Transverse colon (tissue), 4 donors: ENCODE data around the gene GJC1.

Experiments
- EP300 ChIP-seq: sonication (generic); formaldehyde crosslinking; IDR thresholded peaks from one replicate; pipeline ENCODE4 v1.6.1; 2017; ENCODE audit warnings: antibody characterized with exemption, low read depth
- POLR2AphosphoS5 ChIP-seq, 3 donors: sonication (generic); formaldehyde crosslinking; IDR thresholded peaks; one replicate each; pipeline ENCODE4 v1.6.1; 2016; ENCODE audit warnings: antibody characterized with exemption in 3 of 3
- TF ChIP-seq, protein P1 (sequence below), 5 experiments: fragments of 200-600 bp in 3 of 5; fragments of 450-650 bp in 2 of 5; sonication (generic) in 3 of 5; IDR thresholded peaks; 1 replicate in 2 of 5; 2 replicates in 3 of 5; pipeline ENCODE4 v1.5.1; 2016 to 2017; ENCODE audit warnings: antibody characterized with exemption in 5 of 5, inconsistent platforms in 3 of 5, mild to moderate bottlenecking in 2 of 5, moderate library complexity in 1 of 5

DNA sequence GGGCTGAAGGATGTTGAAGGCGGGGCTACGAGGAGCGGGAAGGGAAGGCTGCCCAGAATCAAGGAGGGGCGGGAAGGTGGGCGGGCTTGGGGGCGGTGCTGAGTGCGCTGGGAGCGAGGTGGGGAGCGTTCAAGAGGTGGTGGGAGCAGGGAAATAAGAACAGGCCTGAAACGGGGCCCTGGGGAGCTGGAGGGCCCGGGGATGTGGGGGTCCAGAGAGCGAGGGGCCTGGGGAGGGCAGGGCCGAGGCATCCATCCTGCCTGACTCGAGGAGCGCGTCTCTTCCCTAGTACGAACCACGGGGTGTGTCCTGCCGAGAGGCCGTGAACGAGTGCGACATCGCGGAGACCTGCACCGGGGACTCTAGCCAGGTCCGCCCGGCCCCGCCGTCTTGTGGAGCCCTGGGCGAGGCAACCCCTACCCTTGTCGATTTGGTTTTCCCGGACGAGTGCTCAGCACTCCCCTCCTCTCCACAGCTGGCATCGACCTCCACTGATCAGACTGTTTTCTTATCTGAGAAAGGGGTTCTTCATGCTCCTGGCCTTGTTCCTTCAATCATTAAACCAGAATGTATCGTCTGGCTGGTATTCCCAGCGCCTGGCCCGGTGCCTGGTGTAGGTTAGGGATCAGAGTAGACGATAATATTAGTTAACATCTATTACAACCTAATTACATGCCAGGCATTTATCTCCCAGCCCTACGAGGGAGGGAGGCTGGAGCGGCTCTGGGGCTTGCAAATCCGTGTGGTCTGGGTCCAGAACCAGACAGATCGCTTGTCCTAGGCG lies 54.1 kb downstream of the GJC1 start:
- TF ChIP-seq, protein P1, sequence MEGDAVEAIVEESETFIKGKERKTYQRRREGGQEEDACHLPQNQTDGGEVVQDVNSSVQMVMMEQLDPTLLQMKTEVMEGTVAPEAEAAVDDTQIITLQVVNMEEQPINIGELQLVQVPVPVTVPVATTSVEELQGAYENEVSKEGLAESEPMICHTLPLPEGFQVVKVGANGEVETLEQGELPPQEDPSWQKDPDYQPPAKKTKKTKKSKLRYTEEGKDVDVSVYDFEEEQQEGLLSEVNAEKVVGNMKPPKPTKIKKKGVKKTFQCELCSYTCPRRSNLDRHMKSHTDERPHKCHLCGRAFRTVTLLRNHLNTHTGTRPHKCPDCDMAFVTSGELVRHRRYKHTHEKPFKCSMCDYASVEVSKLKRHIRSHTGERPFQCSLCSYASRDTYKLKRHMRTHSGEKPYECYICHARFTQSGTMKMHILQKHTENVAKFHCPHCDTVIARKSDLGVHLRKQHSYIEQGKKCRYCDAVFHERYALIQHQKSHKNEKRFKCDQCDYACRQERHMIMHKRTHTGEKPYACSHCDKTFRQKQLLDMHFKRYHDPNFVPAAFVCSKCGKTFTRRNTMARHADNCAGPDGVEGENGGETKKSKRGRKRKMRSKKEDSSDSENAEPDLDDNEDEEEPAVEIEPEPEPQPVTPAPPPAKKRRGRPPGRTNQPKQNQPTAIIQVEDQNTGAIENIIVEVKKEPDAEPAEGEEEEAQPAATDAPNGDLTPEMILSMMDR (IDR thresholded peaks at IDR 0.05), result no peak
- TF ChIP-seq EP300, result no peak
- no peak for TF ChIP-seq POLR2AphosphoS5 (IDR thresholded peaks at IDR 0.05)
